Stimulated activated CD8-positive, alpha-beta memory T cell treated with anti-CD3 and anti-CD28 coated beads, Interleukin-12 subunit alpha, Interleukin-12 subunit beta, amount 100 ng/mL, for 4 hours (primary cell): ENCODE data around the gene MYO10.

Experiments used
- DNase-seq: peaks from one replicate; pipeline ENCODE4 v3.0.0-alpha.2; 2020; ENCODE audit warnings: low read depth

The MYO10 gene

DNA sequence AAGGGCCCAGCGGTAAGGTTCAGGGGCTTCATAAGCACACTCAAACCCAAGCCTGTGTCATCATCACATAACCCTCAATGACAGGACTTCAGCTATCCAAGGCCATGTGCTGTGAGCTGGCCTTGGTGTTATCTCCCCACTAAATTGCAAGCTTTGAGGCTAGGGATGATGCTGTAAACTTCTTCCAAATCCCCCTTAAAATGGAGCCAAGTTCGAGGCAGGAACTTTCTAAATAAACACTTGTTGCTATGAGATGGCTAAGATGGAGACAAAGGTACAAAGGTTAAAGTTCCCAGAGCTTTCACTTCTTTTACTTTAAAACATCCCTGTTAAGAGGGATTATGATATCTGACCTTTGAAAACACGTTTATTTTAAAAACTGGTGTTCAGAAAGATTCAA is 123.6 kb downstream of the MYO10 start:
- no peak for DNase-seq

DNA sequence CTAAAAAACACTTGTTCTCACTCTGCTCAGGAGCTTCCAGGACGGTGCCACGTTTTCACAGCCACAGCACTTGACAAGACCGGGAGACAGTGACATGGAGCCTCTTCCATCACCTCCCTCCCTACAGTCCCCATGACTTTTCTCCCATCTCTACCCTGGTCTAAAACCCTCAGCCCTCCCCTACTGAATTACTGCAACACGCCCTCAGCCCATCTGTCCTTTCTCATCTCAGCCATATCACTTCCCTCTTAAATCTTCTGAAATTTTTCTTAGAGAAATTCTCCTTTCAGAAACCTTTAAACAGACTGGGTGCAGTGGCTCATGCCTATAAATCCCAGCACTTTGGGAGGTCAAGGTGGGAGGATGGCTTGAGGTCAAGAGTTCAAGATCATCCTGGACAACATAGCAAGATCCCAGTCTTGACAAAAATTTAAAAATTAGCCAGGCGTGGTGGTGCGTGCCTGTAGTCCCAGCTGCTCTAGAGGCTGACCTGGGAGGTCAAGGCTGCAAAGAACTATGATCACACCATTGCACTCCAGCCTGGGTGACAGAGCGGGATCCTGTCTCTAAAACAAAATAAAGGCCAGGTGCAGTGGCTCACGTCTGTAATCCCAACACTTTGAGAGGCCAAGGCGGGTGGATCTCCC is 125.8 kb downstream of the MYO10 start:
- DNase-seq = no peak

DNA sequence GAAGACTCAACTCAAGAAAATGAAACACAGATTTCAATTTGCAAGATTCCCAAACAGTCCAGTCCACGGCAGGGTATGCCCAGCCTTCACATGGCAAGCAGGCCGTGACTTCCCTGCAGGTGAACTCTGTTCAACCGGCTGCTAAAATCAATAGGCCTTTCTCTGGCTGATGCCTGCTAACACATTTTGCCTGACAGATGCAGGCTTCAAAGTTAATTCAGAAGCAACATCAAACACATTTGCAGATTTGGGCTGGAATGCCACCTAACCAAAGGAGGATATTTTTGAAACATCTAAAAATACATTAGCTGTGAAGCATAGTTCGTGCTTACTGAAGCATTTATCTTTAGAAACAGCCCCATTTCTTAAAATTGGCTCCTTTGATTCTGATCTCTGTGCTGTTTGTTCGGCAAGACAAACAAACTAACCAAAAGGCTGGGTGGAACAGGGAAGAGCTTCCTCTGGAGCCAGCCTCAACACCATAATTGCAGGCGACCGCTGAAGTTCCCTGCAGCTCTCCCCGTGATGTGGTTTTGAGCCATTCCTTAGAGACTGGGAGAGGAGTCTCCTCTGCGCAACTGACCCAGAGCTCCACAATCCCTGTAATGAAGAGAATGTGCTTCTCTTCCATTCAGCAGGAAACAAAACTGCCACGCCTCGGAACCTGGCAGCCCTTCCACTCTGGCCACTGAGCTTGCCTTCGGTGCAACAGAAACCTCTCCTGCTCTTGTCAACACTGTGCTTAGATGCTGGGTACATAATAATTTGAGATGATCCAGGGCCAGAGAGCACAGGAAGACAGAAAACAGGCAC is 126.5 kb downstream of the MYO10 start:
- no peak for DNase-seq

DNA sequence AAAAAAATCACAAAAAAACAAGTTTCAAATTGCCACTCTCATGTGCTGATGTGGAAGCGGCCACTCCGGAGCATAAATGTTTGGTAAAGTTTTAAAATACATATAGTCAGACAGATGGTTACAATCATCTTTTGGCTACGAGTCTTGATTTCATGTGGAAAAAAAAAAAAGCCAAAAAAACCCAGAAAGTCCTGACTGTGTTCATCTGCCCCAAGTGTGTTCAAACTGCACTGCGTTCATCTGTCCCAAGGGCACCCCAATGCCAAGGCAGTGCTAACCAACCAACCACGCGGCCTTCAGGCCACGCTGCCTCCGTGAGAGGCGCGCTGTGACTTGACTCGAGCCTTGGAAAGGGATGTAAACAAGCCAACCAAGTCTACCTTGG is 127.1 kb downstream of the MYO10 start:
- DNase-seq = no peak

DNA sequence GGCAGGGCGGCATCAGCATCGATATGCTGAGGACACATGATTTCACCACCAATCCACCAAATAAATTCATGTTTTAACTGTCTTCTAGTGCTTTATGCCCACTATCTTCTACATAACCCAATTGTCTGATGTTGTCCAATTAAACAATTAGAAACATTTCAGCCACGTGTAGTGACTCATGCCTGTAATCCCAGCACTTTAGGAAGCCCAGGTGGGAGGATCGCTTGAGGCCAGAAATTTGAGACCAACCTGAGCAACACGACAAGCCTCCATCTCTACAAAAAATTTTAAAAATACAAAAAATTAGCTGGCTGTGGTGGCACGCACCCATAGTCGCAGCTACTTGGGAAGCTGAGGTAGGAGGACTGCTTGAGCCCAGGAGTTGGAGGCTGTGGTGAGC is 128.1 kb downstream of the MYO10 start:
- DNase-seq = no peak

DNA sequence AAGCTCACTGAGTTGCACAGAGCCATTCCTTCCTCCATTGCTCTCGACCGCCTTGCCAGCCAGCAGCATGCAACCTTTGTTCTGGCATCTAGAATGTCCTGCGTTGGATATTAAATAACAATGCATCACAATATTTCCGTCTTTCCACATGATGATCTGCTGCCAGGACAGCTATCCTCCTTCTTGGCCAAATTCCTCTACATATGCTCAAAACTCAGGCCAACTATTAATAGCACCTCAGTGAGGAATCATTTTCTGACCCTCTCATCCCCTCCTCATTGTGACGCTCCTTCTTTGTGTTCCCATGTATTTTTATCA is 128.6 kb downstream of the MYO10 start:
- DNase-seq = no peak

DNA sequence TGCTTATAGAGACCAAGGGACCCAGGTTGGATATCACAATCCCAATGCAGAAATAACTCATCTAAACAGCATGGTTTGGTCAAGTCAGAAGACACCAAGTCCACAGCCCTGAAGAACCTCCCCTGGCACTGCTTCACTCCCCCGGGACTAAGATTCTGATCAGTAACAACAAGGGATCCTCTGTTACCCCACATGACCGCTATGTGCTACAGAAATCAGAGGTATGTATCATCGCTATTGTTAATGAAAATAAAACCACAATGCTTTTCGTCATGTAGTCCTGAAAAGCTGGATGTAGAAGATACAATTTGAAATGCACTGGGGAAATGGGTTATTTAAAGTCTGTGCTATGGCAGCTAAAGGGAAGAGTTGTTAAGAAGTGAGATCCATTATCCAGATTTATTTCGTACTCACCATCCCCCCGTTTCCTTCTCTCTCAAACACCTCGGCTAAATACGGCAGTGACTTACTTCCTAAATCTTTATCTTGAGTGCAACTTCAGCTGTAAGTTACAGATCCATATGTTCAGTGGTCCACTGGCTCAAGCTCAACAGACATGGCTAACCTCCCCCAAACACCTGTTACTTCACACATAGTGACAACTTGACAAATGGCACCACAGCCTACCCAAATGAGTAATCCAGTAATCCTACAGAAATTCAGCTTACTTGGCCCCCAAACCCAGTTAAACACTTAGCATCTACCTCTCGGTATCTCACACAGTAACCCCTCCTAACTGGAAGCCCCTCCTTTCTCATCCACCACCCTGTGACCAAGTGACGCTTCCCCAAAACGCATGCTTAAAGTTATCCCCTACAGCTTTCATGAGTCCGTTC is 129.2 kb downstream of the MYO10 start:
- DNase-seq = no peak

DNA sequence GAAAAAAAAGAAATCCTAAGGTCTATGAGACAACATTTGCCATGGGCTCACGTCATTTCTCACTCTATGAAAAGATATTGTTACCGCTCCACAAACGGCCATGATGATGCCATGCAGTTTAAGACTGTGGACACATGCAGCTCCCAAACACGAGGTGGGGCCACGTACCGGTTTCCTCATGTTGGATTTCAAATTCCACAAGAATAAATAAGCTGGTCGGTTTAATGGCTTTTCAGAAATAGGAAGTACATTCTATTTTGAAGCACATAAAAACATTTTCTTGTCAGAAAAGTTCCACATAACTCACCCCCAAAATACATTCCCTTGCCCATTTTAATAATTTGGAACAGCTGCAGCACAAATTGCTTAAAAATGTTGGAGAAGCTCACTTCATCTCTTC is 130.6 kb downstream of the MYO10 start:
- DNase-seq = no peak

DNA sequence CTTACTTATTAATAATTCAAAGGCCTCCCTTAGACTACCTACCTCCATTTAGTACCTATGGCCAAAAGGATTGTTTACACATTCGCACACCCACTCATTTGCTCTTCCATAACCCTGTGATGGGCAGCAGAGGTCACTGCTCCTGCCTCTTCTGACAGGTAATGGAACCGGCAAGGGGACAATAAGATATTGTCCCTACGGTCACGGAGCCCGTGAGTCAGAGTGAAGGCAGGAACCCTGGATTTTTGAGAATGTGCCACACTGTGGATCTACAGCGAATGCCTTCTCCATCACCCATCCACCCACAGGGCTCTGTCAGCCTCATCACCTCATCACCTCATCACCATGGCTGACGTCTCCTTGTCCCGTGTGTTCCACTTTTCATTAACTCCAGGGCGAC is 132.3 kb downstream of the MYO10 start:
- no peak for DNase-seq

DNA sequence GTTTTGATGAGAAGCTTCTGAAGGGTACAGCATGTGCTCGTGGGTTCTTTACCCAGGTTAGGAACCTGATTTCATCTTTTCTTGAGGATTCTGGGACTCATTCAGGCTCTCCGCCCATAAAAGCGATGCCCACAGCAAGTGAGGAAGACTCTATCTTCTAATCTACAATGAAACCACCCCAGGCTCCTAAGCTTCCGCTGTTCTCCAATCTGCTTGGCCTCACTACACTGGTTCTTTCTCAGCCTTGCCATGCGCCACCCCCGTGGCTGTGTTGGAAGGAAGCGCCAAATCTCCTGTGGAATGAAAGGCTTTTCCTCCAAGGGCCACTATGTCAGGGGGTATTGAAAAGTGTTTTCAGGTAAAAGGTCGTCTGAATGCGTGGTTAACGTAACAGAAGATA is 135.6 kb downstream of the MYO10 start:
- no peak for DNase-seq

DNA sequence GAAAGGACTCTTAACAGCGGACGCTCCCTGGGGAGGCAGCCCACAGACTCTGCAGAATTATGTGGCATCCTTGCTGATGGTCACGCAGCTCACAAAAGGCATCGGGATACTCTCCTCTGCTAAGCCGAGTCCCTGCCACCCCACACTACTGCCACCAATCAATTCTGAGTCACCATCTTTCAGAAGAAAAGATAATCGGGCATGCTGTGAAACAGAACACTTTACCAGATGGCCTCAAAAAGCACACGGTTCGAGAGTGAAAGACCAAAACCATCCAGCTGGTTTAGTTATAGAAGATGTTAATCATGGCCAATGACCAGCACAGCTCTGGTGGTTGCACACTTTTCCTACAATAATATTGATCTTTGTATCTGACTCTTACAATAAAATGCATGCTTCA is 136.3 kb downstream of the MYO10 start:
- no peak for DNase-seq

DNA sequence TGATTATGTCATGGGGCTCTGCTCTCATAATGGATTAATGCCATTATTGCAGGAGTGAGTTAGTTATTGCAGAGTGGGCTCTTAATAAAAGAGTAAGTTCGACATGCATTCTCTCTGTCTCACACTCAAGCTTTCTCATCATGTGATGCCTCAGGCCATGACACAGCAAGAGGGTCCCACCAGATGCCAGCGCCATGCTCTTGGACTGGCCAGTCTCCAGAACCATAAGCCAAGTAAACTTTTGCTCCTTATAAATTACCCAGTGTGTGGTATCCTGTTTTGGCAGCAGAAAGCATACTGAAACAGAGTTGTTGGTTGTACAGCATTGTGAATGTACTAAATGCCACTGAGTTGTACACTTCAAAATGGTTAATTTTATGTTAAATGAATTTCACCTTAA is 138.1 kb downstream of the MYO10 start:
- no peak for DNase-seq

DNA sequence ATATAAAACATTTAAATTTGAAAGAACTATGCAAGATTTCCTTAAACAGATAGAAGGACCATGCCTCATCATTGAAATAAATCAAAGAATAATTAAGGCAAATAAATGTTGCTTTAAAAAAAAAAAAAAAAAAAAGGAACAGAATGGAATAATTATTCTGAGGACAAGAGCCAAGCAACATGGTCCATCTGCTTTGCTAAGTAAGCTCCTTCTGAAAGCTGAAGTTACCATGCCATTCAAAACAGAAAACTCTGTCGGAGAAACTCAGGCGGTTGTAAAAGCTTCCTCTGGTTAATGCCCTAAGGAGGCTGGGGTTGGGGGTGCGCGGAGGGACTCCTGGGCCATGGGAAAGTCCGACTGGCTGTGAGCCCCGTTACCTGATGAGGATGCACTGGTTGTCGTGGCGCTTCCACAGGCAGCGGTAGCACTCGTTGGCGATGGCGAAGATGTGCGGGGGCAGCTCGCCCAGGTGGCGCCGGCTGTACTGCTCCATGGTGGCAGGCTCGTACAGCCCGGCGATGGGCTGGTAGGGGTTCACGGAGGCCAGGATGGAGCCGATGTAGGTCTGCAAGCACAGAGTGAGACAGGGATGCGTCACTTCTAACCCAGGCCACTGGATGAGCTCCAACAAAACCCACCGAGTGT is 141.7 kb downstream of the MYO10 start:
- no peak for DNase-seq

DNA sequence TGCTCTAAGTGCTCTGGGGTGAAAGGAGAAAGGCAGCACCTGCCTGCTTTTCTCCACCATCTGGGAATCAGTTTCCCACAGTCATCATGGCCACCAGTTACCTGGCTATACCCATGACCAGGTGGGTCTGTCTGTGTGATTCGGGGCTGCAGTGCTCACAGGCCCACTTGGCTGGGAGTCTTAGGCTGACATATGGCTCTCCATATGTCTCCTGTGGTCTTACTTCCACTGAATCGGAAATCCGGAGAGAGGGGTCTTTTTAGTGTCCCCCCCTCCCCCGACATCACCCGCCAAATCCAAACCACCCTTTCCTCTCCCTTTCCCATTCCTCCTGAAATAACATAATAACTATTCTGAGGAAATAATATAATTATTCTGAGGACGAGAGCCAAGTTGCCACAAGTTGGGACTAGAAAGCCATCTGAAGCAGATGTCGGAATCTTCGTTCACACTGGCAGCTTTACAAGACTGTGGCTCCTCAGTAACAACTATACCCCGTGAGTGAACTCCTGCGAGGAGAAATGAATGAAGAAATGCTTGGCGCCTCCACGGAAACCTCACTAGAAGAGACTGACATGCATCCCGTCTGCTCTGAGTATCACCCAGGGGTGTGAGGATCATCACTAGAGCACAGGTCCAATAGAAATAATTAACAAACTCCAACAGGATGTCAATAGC is 143.4 kb downstream of the MYO10 start:
- no peak for DNase-seq

DNA sequence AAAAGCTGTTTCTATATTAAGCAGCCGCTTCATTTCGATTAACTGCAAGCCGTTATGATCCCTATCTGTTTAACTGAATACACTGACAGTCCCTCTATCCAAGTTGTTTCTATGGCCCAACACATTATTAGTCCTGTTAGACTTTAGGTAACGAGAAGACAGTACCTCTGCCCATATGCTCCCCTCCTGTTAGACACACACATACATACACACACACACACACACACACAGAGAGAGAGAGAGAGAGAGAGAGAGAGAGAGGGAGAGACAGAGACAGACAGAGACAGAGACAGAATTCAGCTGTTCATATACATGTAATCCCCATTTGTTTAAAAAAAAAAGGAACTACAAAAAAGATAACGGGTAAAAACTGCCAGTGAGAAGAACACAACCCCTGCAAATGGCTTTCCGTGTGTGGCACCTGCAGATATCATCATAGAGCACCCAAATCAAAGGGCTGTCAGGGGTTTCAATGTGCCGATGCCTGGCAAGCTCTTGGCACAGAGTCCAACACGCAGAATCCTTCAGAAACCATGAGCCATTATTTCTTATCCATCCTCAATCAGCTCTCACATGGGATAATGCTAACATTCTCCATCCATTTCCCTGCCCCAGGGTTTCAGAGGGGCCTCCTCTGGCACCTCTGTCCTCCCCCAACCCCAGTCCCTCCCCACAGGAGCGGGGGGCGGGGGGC is 144.0 kb downstream of the MYO10 start:
- no peak for DNase-seq

DNA sequence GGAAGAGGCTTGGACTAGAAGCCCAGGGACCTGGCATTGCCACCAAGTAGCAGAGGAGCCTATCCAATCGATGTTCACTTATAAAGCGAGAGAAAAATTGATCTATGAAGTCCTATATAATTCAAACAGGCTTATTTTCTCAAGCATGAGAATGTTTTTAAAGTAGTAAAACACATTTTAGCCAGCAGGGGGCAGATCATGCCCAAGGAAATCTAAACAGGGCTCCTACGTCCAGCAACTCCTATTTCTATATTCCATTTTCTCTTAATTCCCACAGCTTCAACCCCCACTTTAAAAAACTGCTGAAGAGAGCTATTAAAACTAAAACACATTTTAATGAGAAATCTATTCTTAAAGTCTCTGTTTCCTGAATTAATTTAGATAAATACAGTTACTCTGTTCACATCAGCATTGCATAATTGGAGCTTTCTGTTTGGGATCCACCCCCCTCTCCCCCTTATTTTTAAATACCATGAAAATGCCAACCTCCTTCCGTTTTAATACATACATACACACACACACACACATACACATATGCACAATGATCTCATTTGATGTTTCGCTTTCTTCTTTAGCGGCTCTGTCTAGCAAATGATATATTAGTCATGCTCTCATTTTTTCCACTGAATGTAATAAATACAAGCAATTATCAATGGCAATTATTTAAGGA is 144.9 kb downstream of the MYO10 start:
- no peak for DNase-seq

DNA sequence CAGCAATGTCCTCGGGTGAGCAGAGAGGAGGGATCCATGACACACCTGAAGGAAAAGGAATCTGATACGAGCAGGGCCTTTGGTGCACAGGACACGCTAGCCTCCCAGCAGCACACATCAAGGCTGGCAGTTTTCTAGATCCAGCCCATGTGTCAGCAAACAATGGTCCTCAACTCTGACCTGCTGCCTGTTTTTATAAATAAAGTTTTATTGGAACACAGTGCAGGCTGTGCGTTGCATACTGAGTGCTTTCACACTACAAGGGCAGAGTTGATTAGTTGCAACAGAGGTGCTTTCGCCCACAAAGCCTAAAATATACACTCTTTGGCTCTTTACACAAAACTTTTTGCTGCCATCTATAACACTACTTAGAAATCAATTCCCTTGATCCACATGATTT is 147.1 kb downstream of the MYO10 start:
- DNase-seq = no peak

DNA sequence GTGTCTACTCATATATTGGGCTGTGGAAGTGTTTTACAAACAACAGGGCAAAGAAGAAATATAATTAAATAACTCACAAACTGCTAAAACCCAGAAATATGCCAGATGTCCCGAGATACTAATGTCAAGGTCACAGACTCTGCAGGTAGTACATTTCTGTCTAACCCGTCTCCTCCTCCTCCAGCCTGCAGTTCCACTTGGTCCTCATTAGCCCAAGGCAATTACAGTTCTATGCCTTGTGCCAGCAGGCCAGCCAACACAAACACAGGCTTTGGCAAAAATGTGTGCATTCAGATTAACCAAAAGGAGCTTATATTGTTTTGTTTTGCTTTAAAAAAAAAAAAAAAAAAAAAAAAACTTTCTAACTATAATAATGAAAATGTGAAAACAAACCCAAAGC is 148.8 kb downstream of the MYO10 start:
- DNase-seq = no peak

DNA sequence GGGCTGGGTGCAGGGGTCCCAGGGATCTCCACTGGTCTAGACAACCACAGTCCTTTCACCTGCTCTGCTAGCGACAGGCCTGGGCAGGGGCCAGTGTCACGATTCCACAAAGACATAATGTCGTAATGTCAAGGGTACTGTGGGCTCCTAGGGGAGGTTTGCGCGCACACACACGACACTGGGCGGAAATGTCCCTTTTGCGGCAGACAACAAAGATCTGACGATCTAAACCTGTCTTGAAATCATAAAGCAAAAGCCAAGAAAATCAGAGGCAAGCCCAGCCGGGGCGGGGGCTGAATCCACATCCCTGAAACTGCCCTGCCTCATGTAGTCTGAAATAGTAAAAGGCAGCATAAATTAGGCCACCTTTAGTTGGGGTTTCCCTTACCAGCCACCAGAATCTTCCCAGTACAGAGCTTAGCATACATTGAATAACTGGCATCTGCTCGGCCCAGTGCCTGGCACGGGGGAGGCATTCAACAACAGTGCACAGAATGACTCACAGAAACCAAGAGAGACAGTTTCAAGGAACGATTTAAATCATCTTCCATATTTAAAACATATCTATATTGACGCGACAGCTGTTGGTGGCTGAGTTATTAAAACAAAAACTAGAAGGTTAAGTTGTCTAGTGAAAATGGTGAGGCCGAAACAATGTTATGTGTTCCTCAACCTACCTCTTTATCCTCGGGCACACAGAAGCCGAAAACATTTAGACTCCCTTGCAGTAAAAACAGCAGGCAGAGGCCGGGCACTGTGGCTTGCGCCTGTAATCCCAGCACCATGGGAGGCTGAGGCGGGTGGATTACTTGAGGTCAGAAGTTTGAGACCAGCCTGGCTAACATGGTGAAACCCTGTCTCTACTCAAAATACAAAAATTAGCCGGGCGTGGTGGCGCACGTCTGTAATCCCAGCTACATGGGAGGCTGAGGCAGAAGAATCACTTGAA is 151.0 kb downstream of the MYO10 start:
- DNase-seq = no peak

DNA sequence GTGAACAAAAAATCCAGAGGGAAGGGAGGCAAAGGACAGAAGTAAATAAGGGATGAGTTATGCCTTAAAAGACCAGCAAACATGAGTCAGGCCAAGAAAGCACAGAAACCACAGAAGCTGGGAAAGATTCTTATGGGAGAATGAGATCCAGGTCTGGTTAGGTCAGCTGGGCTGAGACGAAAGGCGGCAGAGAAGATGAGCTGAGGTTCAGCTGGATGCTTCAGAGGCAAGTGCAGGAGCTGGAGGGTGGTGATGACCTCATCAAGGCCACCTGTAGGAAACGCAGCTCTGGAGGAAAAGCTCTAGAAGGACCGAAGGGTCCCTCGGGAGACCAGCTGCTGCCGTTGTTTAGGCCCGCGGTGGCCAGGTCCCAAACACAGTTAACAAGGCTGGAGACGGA is 152.0 kb downstream of the MYO10 start:
- no peak for DNase-seq
